Activated naive CD4-positive, alpha-beta T cell treated with anti-CD3 and anti-CD28 coated beads, Interleukin-2, amount 50 U/mL, for 24 hours (primary cell): ENCODE data around the gene CARD11.

Experiments
- H3K27ac Mint-ChIP-seq: one replicate; pipeline ENCODE4 v1.8.0; 2021; ENCODE audit warnings: mild to moderate bottlenecking, mixed read lengths
- H3K27me3 Mint-ChIP-seq: one replicate; pipeline ENCODE4 v1.8.0; 2021; ENCODE audit warnings: mixed read lengths
- H3K36me3 Mint-ChIP-seq: one replicate; pipeline ENCODE4 v1.8.0; 2021; ENCODE audit warnings: mixed read lengths
- H3K4me1 Mint-ChIP-seq: one replicate; pipeline ENCODE4 v1.8.0; 2021; ENCODE audit warnings: mixed read lengths
- H3K4me3 Mint-ChIP-seq: one replicate; pipeline ENCODE4 v1.8.0; 2021; ENCODE audit warnings: mild to moderate bottlenecking, mixed read lengths
- H3K9me3 Mint-ChIP-seq: one replicate; pipeline ENCODE4 v1.8.0; 2021; ENCODE audit warnings: mixed read lengths

Gene CARD11

DNA sequence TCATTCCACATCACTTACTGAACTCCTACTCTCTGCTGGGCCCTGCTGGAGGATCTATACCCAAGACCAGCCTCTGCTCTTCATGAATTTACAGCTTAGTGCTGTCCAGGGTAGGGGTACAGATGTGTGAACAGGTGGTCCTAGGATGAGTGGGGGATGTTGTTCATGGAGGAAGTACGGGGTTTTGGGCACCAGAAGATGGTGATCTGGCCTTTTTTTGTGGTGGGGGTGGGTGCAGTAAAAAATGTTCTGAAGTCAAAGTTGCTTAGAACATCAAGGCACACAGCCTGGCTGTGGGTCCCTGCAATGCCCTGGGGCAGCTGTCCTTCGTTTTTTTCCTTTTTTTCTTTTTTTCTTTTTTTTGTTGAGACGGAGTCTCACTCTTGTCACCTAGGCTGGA lies 165.4 kb downstream of the CARD11 start:
- Mint-ChIP-seq H3K9me3 (no peaks in the 10 kb centered on the region), H3K36me3 (no peaks in the 10 kb centered on the region), H3K27me3 (no peaks in the 10 kb centered on the region), H3K4me1 (peaks cover 33% of the 10 kb centered on the region), H3K4me3 (peak overlapping the region; percentile 23), H3K27ac (no peak overlapping the region)

DNA sequence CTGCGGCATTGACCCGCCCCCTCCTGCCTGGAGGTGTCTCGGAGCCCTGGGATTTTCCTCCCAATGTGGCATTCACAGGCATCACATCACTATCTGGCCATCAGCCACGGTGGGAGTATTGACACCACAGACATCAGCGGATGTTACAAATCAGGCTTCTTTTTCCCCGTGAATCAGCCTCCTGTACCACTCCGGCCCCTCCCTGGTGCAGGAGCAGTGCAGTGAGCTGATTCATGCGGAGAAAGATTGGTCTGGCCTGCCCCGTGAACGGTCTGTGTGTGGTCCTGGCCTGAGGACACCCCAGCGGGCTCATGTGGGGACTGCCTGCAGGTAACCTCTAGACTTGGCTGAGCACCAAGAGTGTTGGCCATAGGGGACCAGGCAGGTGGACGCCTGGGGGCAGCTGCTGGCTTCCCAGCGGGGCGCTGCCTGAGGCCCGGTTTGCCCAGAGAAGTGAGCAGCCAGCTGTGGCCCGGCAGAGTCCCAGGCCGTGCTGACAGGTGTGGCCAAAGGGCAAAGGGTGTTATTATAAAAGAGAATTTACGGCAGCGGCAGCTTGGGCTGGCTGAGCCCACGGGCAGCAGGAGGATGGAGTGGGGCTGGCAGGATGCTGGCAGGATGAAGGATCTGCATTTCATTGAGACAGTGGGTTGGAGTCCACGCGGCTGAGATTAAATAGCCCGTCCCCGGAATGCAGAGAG lies 167.5 kb downstream of the CARD11 start:
- H3K36me3 Mint-ChIP-seq, result no peaks in the 10 kb centered on the region
- H3K4me3 Mint-ChIP-seq, result no peak overlapping the region
- peaks cover 49% of the 10 kb centered on the region for H3K4me1 Mint-ChIP-seq
- H3K27ac Mint-ChIP-seq, result peak overlapping the region; percentile 46
- H3K27me3 Mint-ChIP-seq, result no peaks in the 10 kb centered on the region
- H3K9me3 Mint-ChIP-seq, result no peaks in the 10 kb centered on the region

DNA sequence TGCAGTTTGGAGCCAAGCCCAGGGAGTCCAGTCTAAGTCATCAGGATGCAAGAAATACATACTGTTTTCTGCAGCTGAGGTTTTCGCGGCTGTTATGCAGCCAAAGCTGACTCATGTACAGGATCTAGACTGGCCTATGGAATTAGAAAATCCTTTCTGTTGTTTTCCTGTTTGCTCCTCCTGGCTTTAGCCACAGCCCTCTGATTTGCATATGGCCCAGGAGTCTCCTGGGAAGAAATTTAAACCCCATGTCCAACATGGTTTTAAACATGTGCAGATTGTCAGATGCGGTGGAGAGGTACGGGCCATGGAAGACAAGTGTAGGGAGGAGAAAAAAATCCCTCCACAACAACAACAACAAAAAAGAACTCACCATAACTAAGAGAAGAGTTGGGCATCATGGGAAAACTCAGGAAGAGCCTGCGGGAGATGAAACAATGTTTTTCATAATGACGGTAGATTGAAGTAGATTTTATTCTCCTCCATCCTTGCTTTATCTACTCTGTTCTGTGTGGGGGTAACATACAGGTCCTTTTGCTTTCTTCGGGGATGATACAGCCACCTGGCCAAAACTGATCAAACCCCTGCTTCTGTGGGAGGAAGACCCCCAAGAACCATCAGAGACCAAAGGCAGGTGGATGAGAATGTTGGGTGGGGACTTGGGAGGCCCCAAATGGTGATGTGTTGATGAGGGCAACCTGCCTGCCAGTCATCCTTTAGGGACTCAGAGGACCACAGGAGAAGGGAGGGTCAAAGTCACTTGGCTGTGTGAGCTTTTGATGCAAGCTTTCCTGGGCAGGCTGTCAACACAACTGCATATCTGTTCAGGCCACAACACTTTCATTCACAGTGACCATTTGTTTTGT lies 169.7 kb downstream of the CARD11 start:
- Mint-ChIP-seq H3K36me3 (peaks cover 2% of the 10 kb centered on the region), H3K9me3 (no peaks in the 10 kb centered on the region), H3K27me3 (no peaks in the 10 kb centered on the region), H3K4me1 (peaks cover 59% of the 10 kb centered on the region), H3K27ac (peak overlapping the region; percentile 74), H3K4me3 (no peak overlapping the region)

DNA sequence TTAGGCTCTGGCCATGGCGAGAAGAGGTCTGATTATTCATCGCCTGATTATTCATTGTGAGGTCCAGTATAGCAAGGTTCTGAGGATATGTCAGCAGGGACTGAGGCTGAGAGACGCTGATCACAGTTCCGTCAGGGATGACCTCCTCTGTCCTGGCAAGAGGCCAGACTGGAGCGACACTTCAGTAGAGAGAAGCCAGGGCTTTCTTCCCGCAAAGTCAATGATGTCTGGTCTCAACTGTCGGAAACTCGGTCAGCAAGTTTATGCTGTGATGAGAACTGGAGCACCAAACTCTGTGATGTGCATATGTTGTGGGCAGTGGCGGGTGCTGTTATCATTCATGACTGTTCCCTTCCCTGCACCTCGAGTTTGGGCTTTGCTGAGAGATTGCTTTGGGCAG lies 170.5 kb downstream of the CARD11 start:
- Mint-ChIP-seq H3K27me3 (no peaks in the 10 kb centered on the region), H3K27ac (no peak overlapping the region), H3K9me3 (no peaks in the 10 kb centered on the region), H3K36me3 (peaks cover 2% of the 10 kb centered on the region), H3K4me3 (no peak overlapping the region), H3K4me1 (peaks cover 54% of the 10 kb centered on the region)

DNA sequence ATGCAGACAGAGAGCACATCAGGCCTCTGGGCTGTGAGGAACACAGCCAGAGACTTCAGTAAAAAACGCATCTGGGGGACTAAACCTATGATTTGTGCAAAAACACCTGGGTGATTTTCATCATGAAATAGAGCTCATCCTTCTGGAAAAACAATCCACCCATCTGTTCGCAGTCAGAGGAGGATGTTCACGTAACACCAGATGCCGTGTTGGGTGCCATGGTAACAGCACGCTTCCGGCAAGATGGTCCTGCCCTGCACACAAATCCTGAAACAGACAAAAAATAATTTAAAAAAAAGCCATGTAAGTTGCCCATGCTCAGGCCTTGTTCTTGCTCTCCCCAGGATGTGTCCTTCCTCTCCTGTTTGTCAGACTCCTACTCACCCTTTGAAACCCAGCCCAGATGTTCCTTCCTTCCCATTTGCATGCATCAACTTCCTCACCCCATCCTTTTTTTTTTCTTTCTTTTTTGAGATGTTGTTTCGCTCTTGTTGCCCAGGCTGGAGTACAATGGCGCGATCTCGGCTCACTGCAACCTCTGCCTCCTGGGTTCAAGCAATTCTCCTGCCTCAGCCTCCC lies 171.3 kb downstream of the CARD11 start:
- Mint-ChIP-seq H3K36me3 (peaks cover 2% of the 10 kb centered on the region), H3K27me3 (no peaks in the 10 kb centered on the region), H3K27ac (peak overlapping the region; percentile 59), H3K4me1 (peaks cover 49% of the 10 kb centered on the region), H3K9me3 (no peaks in the 10 kb centered on the region), H3K4me3 (no peak overlapping the region)

DNA sequence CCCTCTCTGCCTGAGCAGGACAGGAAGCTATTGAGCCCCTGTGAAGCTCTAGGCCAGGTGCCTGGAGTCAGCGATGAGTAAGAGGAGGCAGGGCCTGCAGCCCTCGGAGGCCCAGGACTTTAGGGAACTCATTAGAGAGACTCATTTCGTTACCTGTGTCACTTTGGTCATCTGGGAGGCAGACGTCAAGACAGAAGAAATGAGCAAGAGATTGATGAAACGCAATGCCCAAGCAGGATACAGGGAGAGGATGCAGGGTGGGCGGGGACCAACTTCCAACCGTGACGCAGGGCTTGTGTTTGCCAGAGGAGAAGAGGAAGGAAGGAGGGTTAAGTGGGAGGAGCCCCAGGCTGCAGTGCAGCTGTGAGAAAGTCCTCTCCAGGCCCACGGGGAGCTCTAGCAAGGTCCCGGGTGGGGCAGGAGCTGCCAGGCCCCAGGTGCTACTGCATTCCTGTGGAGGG lies 173.2 kb downstream of the CARD11 start:
- peaks cover 47% of the 10 kb centered on the region for H3K4me1 Mint-ChIP-seq
- no peaks in the 10 kb centered on the region for H3K9me3 Mint-ChIP-seq
- H3K27me3 Mint-ChIP-seq, result no peaks in the 10 kb centered on the region
- H3K27ac Mint-ChIP-seq, result peak overlapping the region; percentile 86
- peak overlapping the region; percentile 81 for H3K4me3 Mint-ChIP-seq
- H3K36me3 Mint-ChIP-seq, result peaks cover 2% of the 10 kb centered on the region

DNA sequence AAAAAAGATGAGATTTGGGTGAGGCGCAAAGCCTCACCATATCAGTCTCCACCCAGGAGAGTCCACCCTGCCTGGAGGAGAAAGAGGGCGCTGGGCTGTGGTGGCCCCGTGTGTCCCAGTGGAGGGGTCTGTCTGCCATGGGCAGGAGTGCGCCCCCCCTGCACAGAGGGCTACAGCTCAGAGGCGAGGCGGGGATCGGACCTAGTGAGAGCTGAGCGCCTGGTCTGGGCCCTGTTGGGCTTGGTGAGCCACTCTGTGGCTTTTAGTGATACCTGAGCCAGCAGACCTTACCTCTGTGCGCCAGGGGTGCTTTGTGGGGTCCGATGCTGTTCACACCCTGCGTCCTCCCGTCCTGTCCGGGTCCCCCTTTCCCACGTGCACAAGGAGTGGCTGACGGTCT lies 173.7 kb downstream of the CARD11 start:
- H3K9me3 Mint-ChIP-seq, result no peaks in the 10 kb centered on the region

DNA sequence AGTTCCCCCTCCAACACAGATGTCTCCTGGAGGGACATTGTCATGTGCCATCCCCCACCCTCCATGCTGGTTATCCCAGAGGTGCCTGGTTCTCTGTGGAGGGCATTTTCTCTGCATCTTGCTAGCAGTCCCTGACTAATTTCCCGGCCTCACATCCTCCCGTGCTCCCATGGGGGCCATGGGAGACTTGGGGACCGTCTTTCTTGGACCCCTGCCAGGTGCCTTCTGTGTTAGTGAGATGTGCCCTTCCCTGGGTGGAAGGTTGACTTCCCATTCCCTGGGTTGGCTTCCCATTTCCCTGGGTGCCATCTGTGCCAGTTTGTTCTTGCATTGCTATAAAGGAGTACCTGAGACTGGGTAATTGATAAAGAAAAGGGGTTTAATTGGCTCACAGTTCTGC lies 177.1 kb downstream of the CARD11 start:
- no peaks in the 10 kb centered on the region for H3K27me3 Mint-ChIP-seq
- H3K4me3 Mint-ChIP-seq, result no peak overlapping the region
- H3K36me3 Mint-ChIP-seq, result peaks cover 3% of the 10 kb centered on the region
- no peak overlapping the region for H3K27ac Mint-ChIP-seq
- no peaks in the 10 kb centered on the region for H3K9me3 Mint-ChIP-seq
- H3K4me1 Mint-ChIP-seq, result peaks cover 52% of the 10 kb centered on the region

More for the DNA sequence above, 173.7 kb downstream of the CARD11 start:
- Mint-ChIP-seq H3K27me3 (no peaks in the 10 kb centered on the region), H3K4me1 (peaks cover 50% of the 10 kb centered on the region), H3K4me3 (peak overlapping the region; percentile 81), H3K36me3 (peaks cover 2% of the 10 kb centered on the region), H3K27ac (peak overlapping the region; percentile 88)

DNA sequence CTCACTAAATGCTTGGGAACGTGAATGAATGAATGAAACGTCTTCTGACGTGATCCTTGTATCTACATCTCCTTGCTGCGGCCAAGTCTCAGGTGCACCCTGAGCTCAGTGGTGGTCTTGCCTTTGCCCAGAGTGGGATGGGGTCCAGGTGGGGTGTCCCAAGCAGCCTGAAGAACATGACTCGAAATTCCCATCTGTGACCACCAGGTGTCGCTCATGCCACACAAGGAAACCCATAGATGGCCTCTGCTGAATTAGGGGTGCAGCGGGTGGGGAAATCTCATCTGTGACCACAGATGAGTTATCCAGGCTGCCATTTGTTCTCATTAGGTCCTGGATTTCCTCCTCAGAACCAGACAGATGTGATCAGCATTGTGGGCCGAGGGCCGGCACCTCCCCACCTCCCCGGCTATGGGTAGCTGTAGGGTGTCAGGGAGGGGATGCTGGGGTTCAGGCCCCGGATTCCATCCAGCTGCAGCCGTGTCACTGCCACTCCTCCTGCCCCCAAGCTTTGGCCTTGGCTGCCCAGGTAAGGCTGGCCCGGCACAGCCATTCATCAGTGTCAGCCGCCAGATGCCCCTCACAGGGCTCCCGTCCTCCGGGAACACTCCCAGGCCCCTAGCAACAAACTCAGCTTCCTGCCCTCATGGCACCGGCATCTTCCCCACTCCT lies 178.5 kb downstream of the CARD11 start:
- H3K4me1 Mint-ChIP-seq, result peaks cover 37% of the 10 kb centered on the region
- H3K27ac Mint-ChIP-seq, result peak overlapping the region; percentile 98
- H3K27me3 Mint-ChIP-seq, result no peaks in the 10 kb centered on the region
- H3K9me3 Mint-ChIP-seq, result no peaks in the 10 kb centered on the region
- H3K4me3 Mint-ChIP-seq, result peak overlapping the region; percentile 76
- H3K36me3 Mint-ChIP-seq, result peaks cover 5% of the 10 kb centered on the region

DNA sequence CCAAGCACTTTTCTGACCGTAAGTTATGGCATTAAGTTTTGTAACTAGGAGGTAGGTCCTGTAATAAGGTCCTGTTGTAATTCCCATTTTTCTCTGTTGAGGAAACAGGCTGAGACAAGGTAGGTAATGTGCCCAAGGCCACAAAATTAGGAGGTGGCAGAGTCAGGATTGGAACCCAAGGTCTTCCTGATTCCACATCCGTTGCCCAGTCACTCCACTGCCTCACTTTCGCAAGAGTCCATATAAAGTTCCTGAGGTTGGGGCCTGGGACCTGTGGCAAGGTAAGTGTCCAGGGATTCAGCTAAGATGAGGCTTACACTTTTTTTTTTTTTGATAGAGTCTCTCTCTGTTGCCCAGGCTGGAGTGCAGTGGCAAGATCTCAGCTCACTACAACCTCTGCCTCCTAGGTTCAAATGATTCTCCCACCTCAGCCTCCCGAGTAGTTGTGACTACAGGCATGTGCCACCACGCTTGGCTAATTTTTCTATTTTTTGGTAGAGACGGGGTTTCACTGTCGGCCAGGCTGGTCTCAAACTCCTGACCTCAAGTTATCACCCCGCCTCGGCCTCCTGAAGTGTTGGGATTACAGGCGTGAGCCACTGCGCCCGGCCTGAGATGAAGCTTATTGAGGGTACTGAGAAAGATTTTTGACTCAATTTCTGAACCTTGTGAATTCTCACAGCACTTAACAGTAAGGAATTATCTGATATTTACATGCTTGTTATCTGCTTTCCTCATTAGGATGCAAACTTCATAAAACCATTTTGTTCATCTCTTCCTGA lies 179.3 kb downstream of the CARD11 start:
- H3K27ac Mint-ChIP-seq, result peak overlapping the region; percentile 98
- H3K36me3 Mint-ChIP-seq, result peaks cover 5% of the 10 kb centered on the region
- no peaks in the 10 kb centered on the region for H3K9me3 Mint-ChIP-seq
- peaks cover 30% of the 10 kb centered on the region for H3K4me1 Mint-ChIP-seq
- H3K4me3 Mint-ChIP-seq, result peak overlapping the region; percentile 62
- H3K27me3 Mint-ChIP-seq, result no peaks in the 10 kb centered on the region

DNA sequence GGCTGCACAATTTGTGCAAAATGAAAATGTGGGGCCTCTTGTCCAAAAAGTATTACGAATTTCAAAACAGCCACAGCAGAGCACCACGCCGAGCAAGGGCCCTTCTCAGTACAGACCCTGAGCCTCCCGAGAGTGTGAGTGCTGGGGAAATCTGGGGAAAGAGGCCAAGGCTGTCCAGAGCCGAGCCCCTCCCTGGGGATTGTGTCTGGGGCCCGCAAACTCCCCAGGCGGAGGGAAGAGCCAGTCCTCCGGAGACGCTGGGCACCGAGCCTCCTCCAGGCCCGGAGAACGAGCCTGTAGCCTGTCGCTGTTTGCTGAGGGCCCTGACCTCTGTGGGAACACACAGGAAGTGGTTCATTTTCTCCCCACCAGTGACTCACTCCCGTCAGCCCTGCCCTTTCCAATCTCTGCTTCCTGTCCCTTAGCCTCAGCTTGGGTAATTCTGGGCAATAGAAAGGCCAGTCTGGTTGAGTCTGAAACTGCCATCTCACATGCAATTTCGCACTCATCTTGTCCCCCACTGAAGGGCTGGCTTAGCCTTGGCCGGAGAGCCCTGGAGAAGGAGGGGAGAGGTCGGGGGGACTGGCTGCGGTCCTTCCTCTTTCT lies 180.1 kb downstream of the CARD11 start:
- Mint-ChIP-seq H3K27ac (peak overlapping the region; percentile 88), H3K4me1 (peaks cover 22% of the 10 kb centered on the region), H3K4me3 (peak overlapping the region; percentile 62), H3K9me3 (no peaks in the 10 kb centered on the region), H3K36me3 (peaks cover 4% of the 10 kb centered on the region), H3K27me3 (no peaks in the 10 kb centered on the region)

DNA sequence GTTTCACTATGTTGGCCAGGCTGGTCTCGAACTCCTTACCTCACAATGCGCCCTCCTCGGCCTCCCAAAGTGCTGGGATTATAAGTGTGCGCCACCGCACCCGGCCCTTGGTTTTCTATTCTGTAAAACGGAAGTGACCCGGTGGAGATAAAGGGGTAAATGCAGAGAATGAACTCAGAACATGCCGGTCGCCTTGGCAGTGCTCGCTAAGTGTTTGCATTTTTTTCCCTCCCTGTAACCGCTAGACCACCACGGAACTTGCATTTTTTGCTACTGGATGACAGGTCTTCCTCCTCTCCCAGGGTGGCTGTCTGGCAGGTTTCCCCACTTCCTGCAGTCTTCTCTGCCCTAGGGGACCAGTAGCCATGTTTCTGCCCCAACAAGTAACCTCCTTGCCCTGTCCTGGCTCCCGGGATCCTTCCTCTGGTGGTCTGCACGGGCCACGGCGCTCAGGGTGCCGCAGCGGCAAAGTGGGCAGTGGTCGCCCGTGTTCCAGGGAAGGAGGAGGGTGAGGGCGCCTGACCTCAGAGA lies 180.8 kb downstream of the CARD11 start:
- Mint-ChIP-seq H3K4me3 (peak overlapping the region; percentile 62), H3K36me3 (peaks cover 4% of the 10 kb centered on the region), H3K27ac (peak overlapping the region; percentile 88), H3K4me1 (peaks cover 22% of the 10 kb centered on the region), H3K27me3 (no peaks in the 10 kb centered on the region), H3K9me3 (no peaks in the 10 kb centered on the region)

DNA sequence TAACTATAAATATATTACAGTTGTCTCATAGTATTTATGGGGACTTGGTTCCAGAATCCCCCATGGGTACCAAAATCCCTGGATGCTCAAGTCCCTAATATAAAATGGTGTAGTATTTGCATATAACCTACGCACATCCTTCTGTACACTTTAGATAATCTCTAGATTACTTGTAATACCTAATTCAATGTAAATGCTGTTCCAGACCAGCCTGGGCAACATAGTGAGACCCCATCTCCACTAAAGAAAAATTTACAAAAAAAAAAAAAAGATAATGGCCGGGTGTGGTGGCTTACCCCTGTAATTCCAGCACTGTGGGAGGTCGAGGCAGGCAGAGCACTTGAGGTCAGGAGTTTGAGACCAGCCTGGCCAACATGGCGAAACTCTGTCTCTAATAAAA lies 182.2 kb downstream of the CARD11 start:
- H3K9me3 Mint-ChIP-seq, result no peaks in the 10 kb centered on the region
- no peaks in the 10 kb centered on the region for H3K27me3 Mint-ChIP-seq
- no peak overlapping the region for H3K27ac Mint-ChIP-seq
- H3K4me1 Mint-ChIP-seq, result peaks cover 22% of the 10 kb centered on the region
- H3K4me3 Mint-ChIP-seq, result no peak overlapping the region
- peaks cover 4% of the 10 kb centered on the region for H3K36me3 Mint-ChIP-seq

DNA sequence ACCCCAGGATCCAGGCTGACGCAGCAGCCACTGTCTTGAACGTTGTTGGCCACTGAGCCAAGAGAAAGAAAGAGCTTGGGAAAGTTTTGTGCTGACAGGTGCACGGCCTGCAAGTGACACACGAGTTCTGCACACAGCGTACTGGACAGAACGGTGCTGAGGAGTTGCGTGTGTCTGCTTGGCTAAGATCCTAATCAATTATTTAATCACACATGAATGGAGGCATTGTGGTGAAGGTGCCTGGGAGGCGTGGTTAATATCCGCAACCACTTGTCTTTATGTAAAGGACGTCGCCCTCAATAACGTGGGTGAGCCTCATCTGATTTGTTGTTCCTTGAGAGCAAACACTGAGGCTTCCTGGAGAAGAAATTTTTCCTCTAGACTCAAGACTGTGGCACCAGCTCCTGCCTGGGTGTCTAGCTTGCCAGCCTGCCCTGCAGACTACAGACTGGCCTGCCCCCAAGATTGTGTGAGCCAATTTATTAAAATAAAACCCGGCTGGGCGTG lies 183.0 kb downstream of the CARD11 start:
- Mint-ChIP-seq H3K27ac (peak overlapping the region; percentile 43), H3K27me3 (no peaks in the 10 kb centered on the region), H3K4me1 (peaks cover 22% of the 10 kb centered on the region), H3K36me3 (peaks cover 6% of the 10 kb centered on the region), H3K4me3 (no peak overlapping the region), H3K9me3 (no peaks in the 10 kb centered on the region)
